Measurements from ENCODE around the gene ARFIP1.

Gene ARFIP1

DNA sequence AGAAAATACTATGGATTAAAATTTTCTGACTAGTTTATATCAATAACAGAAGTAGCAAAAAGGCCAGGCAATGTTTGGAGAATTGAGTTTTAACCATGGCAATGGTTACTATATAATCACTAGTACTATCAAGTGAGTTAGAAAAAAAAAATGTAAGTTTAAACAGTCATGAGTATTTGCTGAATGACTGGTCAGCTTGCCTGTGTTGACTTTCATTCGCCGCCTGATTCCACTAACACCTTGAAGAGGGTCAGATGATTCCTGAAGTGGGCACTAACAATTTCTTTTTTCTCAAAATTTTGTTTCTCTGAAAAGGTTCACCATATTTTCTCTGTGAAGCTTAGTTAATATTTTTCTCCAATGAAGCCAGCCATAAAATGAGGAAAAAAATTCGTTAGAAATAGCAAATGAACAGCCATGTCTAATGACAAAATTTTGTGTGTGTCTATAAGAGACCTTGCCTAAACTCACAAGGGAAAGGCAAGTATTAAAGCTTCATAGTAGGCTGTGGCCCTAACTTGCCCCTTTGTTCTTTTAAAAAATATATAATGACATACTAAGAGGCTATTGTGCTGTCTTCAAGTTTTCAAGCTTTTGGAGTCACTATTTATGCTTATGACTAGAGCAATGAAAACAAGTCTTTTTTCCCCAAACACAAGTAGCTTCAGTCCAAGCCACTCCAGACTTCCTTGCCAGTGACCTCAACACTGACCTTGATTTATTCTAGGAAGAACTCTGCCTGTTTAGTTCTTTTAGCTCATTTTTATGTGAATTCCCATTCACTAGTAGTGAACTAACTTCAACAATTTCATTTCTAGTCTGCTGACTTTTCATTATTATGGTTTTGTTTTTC is 138.0 kb downstream of the ARFIP1 start:
- TF ChIP-seq CTCF (IDR thresholded peaks at IDR 0.05; ENCODE audit: extremely low read depth, insufficient read depth, missing control alignments): no peak
- in situ Hi-C loops (cut with MboI; ENCODE audit: low pct_unique_long_range_greater_than_20kb, low sequenced_read_pairs, unreplicated experiment): no loop called here
- DNase-seq (ENCODE audit: low spot score): no peak

DNA sequence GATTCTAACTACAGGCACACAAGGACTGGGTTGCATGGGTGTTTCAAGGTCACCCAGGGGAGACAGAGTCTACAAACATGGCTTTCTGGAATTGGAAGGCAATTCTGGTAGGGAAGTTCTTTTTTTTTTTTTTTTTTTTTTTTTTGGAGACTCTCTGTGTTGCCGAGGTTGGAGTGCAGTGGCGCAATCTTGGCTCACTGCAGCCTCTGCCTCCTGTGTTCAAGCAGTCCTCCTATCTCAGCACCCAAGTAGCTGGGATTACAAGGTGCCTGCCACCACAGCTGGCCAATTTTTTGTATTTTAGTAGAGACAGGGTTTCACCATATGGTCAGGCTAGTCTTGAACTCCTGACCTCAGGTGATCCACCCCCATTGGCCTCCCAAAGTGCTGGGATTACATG is 140.1 kb downstream of the ARFIP1 start:
- no peak for DNase-seq (ENCODE audit: low spot score)
- no peak for TF ChIP-seq CTCF (IDR thresholded peaks at IDR 0.05; ENCODE audit: extremely low read depth, insufficient read depth, missing control alignments)
- in situ Hi-C loops (cut with MboI; ENCODE audit: low pct_unique_long_range_greater_than_20kb, low sequenced_read_pairs, unreplicated experiment): no loop called here

GRCh38 chr4:152920768-152921167 is 141.0 kb downstream of the ARFIP1 start:
- no peak for TF ChIP-seq CTCF (IDR thresholded peaks at IDR 0.05; ENCODE audit: extremely low read depth, insufficient read depth, missing control alignments)
- in situ Hi-C loops (cut with MboI; ENCODE audit: low pct_unique_long_range_greater_than_20kb, low sequenced_read_pairs, unreplicated experiment): no loop called here
- no peak for DNase-seq (ENCODE audit: low spot score)

DNA sequence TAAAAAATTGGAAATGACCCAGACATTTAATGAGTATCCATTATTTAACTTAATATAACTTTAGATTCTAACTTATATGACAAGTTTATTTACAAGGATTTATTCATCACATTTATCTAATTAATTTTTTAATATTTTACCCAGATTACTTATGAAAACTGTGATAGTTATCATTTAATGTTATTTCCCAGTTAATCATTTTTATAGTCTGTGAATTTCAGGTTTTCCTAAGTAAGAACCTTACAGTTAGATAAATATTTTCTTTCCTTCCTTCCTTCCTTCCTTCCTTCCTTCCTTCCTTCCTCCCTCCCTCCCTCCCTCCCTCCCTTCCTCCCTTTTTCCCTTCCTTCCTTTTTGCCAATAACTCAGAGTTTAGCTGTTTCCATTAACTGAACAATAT is 141.5 kb downstream of the ARFIP1 start:
- TF ChIP-seq CTCF (IDR thresholded peaks at IDR 0.05; ENCODE audit: extremely low read depth, insufficient read depth, missing control alignments): no peak
- in situ Hi-C loops (cut with MboI; ENCODE audit: low pct_unique_long_range_greater_than_20kb, low sequenced_read_pairs, unreplicated experiment): no loop called here
- DNase-seq (ENCODE audit: low spot score): no peak

DNA sequence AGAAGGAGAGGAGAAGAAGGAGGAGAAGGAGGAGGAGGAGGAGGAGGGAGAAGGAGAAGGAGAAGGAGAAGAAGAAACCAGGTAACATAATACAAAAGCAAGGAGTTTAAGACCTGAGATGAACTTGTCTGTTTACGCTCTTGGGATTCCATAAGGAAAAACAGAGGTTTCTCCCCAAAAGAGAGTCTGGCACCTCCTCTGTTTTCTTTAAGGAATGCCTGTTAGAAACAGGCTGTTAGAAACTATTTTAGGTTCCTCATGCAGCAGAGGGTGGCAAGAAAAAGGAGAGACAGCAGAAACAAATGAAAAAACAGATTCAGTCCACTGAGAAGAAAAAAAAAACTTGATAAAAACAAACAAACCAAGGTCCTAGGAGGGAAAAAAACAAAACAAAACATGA is 146.1 kb downstream of the ARFIP1 start:
- no peak for DNase-seq (ENCODE audit: low spot score)
- in situ Hi-C loops (cut with MboI; ENCODE audit: low pct_unique_long_range_greater_than_20kb, low sequenced_read_pairs, unreplicated experiment): no loop called here
- no peak for TF ChIP-seq CTCF (IDR thresholded peaks at IDR 0.05; ENCODE audit: extremely low read depth, insufficient read depth, missing control alignments)

DNA sequence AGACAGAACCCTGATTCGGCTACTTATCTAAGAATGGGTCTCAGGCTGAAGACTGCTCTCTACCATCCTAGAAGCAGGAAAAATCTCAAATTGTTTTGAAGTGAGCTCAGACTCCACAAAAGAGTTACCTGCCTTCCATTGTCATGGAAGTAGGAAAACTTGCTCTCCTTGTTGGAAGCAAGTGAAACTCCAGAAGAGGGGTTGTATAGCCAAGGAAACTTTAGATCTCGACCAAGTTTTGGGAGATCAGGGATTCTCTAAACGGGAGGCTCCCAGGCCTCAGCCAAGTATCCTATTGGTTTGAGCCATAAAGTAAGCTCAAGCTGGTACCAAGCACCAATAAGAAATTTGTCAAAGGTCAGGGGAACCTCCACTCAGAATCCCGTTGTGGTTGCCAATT is 147.2 kb downstream of the ARFIP1 start:
- DNase-seq (ENCODE audit: low spot score): no peak
- TF ChIP-seq CTCF (IDR thresholded peaks at IDR 0.05; ENCODE audit: extremely low read depth, insufficient read depth, missing control alignments): no peak
- in situ Hi-C loops (cut with MboI; ENCODE audit: low pct_unique_long_range_greater_than_20kb, low sequenced_read_pairs, unreplicated experiment): no loop called here

Measured in GM13977 (cell line).